Kidney epithelial cell (primary cell): ENCODE measurements around the gene MPHOSPH9. TPM values are rescaled to one million over a fixed set of nuclear protein-coding genes. Genes with fewer than 3 reads are reported as not detected.

Source experiments
- DNase-seq: peaks from one replicate; pipeline ENCODE4 v3.0.0-alpha.2; 2010; ENCODE audit warnings: low read depth
- H3K27me3 ChIP-seq: 2 replicates; pipeline ENCODE4 v1.6.0; 2011; ENCODE audit warnings: low read length; ENCODE audit not compliant: control insufficient read depth, insufficient read depth
- H3K36me3 ChIP-seq: 2 replicates; pipeline ENCODE4 v1.5.1; 2011; ENCODE audit warnings: low read length; ENCODE audit not compliant: control insufficient read depth, insufficient read depth
- H3K4me3 ChIP-seq: 2 replicates; pipeline ENCODE4 v1.5.1; 2011; ENCODE audit warnings: low read depth, mild to moderate bottlenecking, control low read depth, low read length
- CTCF ChIP-seq: IDR thresholded peaks from 2 replicates; pipeline ENCODE4 v1.5.1; 2011; ENCODE audit warnings: mild to moderate bottlenecking, moderate library complexity, low read length, control low read depth, inconsistent platforms; ENCODE audit not compliant: insufficient read depth, poor library complexity, severe bottlenecking
- total RNA-seq: library from RNA; depleted of rRNA; stranded (reverse); fragments of >200 nt; gene quantifications from 2 replicates; pipeline ENCODE4 v1.2.3, GENCODE V29; 2015

The MPHOSPH9 gene
- total RNA-seq, 1 donor from 2014 or later, result 42.1 TPM

GRCh38 chr12:123187637-123188036, 45.3 kb downstream of the MPHOSPH9 start:
- TF ChIP-seq CTCF, result no peak
- Histone ChIP-seq H3K36me3 (no peaks in the 10 kb centered on the region), H3K27me3 (no peaks in the 10 kb centered on the region), H3K4me3 (no peak overlapping the region)
- DNase-seq, result no peak

- DNase-seq, result no peak
- Histone ChIP-seq H3K36me3 (peaks cover 2% of the 10 kb centered on the region), H3K27me3 (no peaks in the 10 kb centered on the region), H3K4me3 (no peak overlapping the region)
- no peak for TF ChIP-seq CTCF
These were observed 52.8 kb downstream of the MPHOSPH9 start for GRCh38 chr12:123180171-123180570.

- H3K36me3 ChIP-seq, result peaks cover 2% of the 10 kb centered on the region
- TF ChIP-seq CTCF, result no peak
- no peak overlapping the region for H3K4me3 ChIP-seq
- H3K27me3 ChIP-seq, result no peaks in the 10 kb centered on the region
- no peak for DNase-seq
These were observed 61.0 kb downstream of the MPHOSPH9 start for GRCh38 chr12:123171967-123172366.

GRCh38 chr12:123167329-123167728, 65.6 kb downstream of the MPHOSPH9 start:
- DNase-seq, result no peak
- H3K27me3 ChIP-seq, result no peaks in the 10 kb centered on the region

GRCh38 chr12:123165537-123165936, 67.4 kb downstream of the MPHOSPH9 start:
- TF ChIP-seq CTCF, result no peak
- Histone ChIP-seq H3K36me3 (no peaks in the 10 kb centered on the region), H3K27me3 (no peaks in the 10 kb centered on the region), H3K4me3 (no peak overlapping the region)
- DNase-seq, result no peak

More at GRCh38 chr12:123167329-123167728, 65.6 kb downstream of the MPHOSPH9 start:
- Histone ChIP-seq H3K4me3 (no peak overlapping the region), H3K36me3 (no peaks in the 10 kb centered on the region)
- TF ChIP-seq CTCF, result no peak

- H3K36me3 ChIP-seq, result no peaks in the 10 kb centered on the region
These were observed 68.2 kb downstream of the MPHOSPH9 start for GRCh38 chr12:123164710-123165261.

More at GRCh38 chr12:123164710-123165261, 68.2 kb downstream of the MPHOSPH9 start:
- no peak for TF ChIP-seq CTCF
- DNase-seq, result no peak
- Histone ChIP-seq H3K27me3 (no peaks in the 10 kb centered on the region), H3K4me3 (no peak overlapping the region)
